ENCODE data around the gene MAPKBP1.

The MAPKBP1 gene

DNA sequence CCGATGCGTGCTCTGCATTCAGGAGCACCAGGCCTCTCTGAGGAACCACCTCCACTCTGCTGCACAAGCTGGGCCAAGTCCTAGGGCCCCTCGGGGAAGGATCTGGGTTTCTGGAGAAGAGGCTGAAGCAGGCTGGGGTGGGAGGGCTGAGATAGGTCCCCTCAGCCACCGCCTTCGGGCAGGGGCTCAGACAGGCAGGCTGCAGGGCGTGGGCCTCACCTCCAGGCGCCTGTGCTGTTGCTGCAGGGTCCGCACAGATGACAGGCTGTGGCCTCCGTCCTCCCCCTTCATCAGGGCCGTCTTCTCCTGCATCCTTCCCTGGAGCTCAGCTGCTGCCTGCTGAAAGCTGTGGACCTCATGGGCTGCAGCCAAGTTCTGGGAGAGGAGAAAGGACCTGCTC is 79.5 kb downstream of the MAPKBP1 start:
- Histone ChIP-seq H3K36me3 (no peaks in the 10 kb centered on the region), H3K9me3 (no peaks in the 10 kb centered on the region), H3K4me1 (no peaks in the 10 kb centered on the region; the same call in 1 of the 2 replicates), H3K4me3 (ENCODE audit: low read depth, low read length) (no peak overlapping the region), H3K27me3 (no peaks in the 10 kb centered on the region)
- TF ChIP-seq CTCF (IDR thresholded peaks at IDR 0.05; ENCODE audit: low read depth, low read length) = no peak
- DNase-seq = no peak

DNA sequence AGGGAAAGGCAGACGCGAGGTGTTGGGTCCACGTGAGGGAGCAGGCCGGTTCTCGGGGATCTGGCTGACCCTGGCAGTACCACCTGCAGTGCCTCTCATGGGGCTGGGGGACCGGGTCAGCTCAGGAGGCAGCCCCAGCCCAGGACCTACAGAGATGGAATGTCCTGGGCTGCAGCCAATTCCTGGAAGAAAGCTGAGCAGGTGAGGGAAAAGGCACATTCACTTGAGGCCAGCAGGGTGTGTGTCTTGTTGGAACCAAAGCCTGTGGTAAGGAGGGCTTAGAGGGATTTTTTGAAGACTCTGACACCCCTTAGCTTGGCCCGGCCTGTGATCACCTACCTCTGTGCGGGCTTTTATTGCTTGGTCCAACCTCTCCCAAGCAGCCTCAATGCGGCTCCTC is 80.2 kb downstream of the MAPKBP1 start:
- no peak for DNase-seq
- H3K27me3 ChIP-seq = no peaks in the 10 kb centered on the region
- H3K9me3 ChIP-seq = no peaks in the 10 kb centered on the region
- H3K36me3 ChIP-seq = no peaks in the 10 kb centered on the region
- H3K4me1 ChIP-seq = no peaks in the 10 kb centered on the region; the same call in 1 of the 2 replicates
- TF ChIP-seq CTCF (IDR thresholded peaks at IDR 0.05; ENCODE audit: low read depth, low read length) = no peak
- no peak overlapping the region for H3K4me3 ChIP-seq (ENCODE audit: low read depth, low read length)

- no peak overlapping the region for H3K4me3 ChIP-seq (ENCODE audit: low read depth, low read length)
- no peaks in the 10 kb centered on the region for H3K27me3 ChIP-seq
- no peaks in the 10 kb centered on the region for H3K9me3 ChIP-seq
- DNase-seq = no peak
- TF ChIP-seq CTCF (IDR thresholded peaks at IDR 0.05; ENCODE audit: low read depth, low read length) = no peak
- H3K36me3 ChIP-seq = no peaks in the 10 kb centered on the region
- H3K4me1 ChIP-seq = no peaks in the 10 kb centered on the region
These were observed 81.1 kb downstream of the MAPKBP1 start for GRCh38 chr15:41855261-41855961.

DNA sequence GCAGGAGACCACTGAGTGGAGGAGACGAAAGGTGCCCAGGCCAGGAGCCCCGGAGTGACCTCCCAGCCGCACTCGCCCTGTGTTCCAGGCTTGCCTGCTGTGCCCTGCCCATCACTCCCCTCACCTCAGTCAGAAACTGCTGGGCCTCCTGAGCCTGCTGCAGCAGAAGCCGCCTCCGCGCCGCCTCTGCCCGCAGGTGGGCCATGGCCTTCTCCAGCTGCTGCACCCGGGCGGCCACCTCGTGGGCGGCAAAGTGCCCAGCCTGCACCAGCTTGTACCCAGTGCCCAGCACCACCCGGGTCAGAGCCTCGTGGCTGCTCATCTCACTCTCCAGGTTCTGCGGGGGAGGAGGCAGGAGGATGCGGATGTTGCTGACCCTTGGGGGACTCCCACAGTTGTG is 82.0 kb downstream of the MAPKBP1 start:
- no peaks in the 10 kb centered on the region for H3K4me1 ChIP-seq
- no peaks in the 10 kb centered on the region for H3K27me3 ChIP-seq
- no peak for TF ChIP-seq CTCF (IDR thresholded peaks at IDR 0.05; ENCODE audit: low read depth, low read length)
- H3K4me3 ChIP-seq (ENCODE audit: low read depth, low read length) = no peak overlapping the region
- no peaks in the 10 kb centered on the region for H3K36me3 ChIP-seq
- no peaks in the 10 kb centered on the region for H3K9me3 ChIP-seq
- DNase-seq = no peak

DNA sequence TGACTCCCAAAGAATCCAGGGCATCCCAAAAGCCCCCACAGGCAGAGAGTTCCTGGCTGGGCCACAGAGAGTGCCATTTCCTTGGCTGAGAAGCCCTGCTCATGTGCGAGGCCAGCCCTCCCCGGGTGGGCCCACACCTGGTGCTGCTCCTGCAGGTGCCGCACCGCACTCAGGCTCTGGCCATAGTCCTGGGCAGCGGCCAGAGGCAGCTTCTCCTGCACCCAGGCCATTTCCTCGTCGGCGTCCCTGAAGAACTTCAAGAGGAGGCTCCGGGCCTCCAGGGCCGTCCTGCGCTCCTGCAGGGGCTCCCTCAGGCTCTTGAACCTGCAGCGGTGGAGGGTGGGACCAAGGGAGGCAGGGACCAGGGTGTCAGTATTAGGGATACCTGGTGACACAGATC is 82.4 kb downstream of the MAPKBP1 start:
- H3K27me3 ChIP-seq = no peaks in the 10 kb centered on the region
- no peaks in the 10 kb centered on the region for H3K36me3 ChIP-seq
- DNase-seq = no peak
- no peaks in the 10 kb centered on the region for H3K4me1 ChIP-seq
- no peak for TF ChIP-seq CTCF (IDR thresholded peaks at IDR 0.05; ENCODE audit: low read depth, low read length)
- H3K4me3 ChIP-seq (ENCODE audit: low read depth, low read length) = no peak overlapping the region
- H3K9me3 ChIP-seq = no peaks in the 10 kb centered on the region

DNA sequence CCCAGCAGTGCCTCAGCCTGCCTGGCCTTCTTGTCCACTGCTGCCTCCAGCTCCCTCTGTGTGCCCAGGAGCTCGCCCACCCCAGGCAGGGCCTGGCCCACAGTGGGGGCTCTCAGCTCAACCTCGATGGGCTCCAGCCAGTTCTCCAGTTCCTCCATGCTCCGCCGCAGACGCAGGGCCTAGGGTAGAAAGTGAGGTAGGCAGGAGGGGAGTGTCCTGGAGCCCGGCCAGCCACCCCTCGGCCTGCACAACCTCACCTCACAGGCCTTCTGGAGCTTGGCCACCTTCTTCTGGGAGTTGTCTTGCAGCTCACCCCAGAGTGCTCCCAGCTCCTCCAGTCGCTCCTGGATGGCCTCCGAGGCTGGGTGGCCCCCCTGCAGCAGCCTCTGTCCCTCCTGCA is 83.0 kb downstream of the MAPKBP1 start:
- TF ChIP-seq CTCF (IDR thresholded peaks at IDR 0.05; ENCODE audit: low read depth, low read length) = no peak
- H3K27me3 ChIP-seq = no peaks in the 10 kb centered on the region
- H3K4me3 ChIP-seq (ENCODE audit: low read depth, low read length) = no peak overlapping the region
- no peak for DNase-seq
- no peaks in the 10 kb centered on the region for H3K4me1 ChIP-seq
- H3K9me3 ChIP-seq = no peaks in the 10 kb centered on the region
- H3K36me3 ChIP-seq = no peaks in the 10 kb centered on the region

Measured in BE2C (cell line).